HTERT RPE-1 (cell line): ENCODE results near the gene MLPH.
"Not testable (repeated sequence)": the region's sequence is repeated elsewhere in the genome, so short reads cannot be mapped to it uniquely, and the experiment has no call there.

Source experiments
- in situ Hi-C: fragments of 300-500 bp; cut with MboI; formaldehyde crosslinking; loops from 4 replicates; pipeline ENCODE4 v1.14.3; 2020; ENCODE audit warnings: low sequenced_read_pairs

The MLPH gene

DNA sequence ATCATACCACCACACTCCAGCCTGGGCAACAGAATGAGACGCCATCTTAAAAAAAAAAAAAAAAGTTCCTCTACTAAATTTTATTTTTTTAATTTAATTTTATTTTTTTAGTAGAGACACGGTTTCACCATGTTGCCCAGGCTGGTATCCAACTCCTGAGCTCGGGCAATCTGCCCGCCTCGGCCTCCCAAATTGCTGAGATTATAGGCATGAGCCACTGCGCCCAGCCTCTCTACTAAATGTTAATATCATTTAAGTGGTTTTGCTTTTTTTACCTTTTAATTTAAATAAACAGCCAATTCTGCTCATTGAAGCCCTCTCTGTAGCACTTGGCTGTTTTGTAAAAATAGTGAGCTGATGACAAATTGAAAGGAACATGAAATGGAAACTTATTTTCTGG, 94.3 kb downstream of the MLPH start:
- in situ Hi-C loops: no loop called here

DNA sequence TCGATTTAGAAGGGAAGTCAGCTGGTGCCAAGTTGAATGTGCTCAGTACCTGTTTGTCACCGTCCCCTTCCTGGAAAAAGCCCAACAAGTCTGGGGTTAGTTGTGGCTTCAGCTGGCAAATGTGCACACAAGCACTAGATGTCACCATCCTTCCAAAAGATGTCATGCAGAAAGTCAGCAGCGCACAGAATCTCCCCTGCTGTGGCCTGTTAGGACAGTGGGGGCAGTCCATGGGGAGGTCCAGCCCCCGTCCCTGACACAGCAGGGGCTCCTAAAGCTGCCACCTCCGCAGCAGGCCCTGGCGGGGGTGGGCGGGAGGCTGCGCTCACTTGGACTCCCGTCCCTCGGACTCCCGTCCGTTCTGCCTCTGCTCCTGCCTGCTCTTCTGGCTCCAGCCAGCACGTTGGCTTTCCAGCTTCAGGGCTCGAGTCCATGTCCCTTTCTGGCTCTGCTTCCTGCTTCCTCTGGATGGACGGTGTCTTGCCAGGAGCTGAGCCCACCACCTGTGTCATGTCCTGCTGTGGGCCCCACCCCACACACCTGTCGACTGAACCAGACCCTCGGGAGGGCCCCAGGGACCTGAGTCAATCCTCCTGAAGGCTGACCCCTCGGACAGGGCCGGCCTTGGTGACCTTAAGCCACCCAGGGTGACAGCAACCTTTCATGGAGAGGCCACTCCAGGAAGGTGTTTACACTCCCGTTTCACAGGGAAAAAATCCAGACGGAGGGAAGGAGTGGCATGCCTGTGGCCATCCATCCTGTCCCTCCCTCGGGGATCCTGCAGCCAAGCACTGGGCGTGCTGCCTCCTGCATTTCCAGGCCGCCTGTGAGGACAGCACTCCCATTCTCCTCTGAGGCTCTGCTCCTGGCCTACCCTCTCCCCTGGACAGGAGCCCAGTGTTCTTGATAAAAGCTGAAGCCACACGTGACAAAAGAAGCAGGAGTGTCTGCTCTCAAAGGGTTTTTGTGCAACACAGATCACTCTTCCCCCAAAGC, 95.0 kb downstream of the MLPH start:
- in situ Hi-C loops: no loop called here

DNA sequence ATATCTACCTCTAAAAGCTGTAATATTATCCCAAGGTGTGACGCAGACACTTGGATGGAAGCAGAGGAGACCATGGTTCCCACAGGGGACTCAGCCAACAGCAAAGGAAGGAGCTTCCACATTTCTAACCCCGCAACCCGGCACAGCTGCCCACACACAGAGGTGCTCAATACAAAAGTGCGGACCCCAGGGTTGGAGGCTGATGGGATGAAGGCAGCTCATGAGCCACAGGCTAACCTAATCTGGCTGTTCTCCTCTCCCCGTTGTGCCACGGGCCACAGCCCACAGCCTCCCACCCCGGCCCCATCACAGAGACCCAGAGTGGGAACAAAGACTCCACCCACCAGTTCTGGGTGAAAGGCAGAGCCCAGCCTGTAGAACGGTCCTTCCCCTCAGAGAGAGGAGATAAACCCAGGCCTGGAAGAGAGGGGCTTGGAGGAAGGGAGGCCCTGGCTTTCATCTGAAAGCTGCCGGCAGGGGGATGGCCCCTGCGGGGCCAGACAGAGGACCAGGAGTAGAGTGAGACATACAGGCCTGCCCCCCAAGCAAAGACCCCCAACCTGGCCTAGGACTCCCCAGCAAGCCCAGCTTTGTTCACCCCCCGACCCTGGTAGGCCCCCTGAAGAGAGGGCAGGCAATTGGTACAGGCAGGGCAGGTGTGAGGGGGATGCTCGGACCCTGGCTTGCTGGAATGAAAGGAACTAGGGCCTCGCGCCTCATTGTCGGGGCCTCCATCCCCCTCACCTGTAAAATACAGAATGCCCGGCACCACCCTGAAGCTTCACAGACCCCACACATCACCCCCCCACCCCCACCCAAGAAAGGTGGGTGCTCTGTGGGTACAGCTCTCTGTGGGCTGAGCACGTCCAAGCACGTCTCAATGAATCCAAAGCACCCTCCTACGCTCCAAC, 96.6 kb downstream of the MLPH start:
- in situ Hi-C loops: no loop called here

DNA sequence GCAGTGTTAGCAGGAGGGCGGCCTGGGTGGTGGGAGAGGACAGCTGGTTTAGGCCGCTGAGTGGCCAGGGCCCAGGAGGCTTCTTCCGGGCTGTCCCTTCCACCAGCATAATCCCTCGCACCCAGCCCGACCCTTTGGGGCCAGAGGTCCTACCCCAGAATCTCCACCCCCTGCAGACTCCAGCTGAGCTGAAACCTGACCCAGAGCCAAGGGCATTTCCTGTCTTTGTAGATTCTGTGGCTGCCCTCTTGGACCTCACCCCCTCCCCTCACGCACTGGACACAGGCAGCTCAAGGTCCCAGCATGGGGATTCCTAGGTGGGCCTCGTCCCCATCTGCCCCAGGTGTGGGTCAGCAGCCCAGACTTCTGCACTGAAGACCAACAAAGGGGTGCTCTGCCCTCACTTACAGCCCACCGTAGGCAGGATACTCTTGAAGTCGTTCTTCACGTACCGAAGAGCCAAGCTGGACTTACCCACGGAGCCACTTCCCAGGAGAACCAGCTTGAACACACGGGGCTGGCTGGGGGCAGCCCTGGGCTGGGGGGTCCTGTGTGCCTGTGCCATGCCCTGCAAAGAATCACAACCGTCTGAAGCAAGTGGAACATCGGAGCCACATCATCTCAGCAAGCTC, 98.7 kb downstream of the MLPH start:
- in situ Hi-C loops: no loop called here

DNA sequence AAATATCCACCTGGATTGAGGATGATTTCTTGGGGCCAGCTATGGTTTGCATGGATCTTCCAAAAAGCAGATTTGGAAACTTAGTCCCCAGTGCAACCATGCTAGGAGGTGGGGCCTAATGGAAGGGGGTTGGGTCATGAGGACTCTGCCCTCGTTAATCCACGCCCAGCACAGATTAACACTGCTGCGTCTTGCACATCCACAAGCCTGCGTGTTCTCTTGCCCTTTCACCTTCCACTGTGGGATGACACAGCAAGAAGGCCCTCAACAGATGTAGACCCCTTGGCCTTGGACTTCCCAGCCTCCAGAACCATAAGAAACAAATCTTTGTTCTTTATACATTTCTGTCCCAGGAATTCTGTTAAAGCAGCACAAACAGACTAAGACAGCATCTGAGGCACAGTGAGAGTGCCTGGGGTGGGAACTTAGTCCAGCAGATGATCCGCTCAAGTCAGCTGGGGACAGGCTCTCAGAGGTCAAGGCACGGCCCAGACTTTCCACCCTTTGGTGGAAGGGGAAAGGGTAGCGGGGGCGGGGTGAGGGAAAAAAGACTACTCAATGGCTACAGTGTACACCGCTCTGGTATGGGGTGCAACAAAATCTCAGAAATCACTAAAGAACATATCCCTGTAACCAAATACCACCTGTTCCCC, 101.1 kb downstream of the MLPH start:
- in situ Hi-C loops: no loop called here

DNA sequence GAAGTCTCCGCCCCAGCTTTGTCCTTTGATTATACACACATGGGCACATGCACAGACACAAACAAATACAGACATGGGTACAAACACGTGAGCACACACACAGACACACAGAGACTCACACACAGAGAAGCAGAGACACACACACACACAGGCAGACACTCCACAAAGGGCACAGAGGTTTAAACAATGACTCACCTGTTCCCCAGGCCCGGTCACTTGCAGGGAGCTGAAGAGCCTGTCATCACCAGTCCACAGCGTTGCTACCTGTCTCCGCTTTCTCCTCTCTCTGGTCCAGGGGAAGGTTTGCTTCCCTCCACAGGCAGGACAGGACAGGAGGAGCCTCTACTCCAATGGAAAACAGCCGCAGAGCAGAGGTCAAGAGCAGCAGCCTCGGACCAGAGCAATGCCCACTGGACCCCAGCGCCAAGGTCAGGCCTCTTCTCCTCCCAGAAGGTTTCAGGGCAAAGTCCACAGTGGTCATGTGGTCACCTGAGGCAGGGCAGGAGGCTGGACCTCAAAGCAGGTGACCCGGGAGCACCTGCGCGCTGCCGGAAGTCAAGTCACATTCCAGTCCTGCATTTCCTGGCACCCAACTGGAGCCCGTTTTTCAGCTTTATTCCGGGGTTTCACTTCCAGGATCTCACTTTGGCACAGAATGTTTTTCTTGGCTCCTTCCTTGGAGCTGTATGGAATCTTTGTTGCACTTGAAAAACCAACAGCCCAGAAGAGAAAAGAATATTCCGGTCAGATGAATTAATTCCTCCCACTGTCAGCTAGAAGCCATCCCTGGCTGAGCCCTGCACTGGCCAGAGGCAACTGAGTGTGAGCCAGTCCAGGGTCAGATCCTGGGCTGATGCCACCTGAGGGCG, 103.5 kb downstream of the MLPH start, which contains the start of gene RAB17:
RAB17 (minus strand) TSS at position 463 of the 869 bp plus-strand sequence. CDS start 4,580 bp downstream, outside the sequence.
- in situ Hi-C loops: no loop called here

DNA sequence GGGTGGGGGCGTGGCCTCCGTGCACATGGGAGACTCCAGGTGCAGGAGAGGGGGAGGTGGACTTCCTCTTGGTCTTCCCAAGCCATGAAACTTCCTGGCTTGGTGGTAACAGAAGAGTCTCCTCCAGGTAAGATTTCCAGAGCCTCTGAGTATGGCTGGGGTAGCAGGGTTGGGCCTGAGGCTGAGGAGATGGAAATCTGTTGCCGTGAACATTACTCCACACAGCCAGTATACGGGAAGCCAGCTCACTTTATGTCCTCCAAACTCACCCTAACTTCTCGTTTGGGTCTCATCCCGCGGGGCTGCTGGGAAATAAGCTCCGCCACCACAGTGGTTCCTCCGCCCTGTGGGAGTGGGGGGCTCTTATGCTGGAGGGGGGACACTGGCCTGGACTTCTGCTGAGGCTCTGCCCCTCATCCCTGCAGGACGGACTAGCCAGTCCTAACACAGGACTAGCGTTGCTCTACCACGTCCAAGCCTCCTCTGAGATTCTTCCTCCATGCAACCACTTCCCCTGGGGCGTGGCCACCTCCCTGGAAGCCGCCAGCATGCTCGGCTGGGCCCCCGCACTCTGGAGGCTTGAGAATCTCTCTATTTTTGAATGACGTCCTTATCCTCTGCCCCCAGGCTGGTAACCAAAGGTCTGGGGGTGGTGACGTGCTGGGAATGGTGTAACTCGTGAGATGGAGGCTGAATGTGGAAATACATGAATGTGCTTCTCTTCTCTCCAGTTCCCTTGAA, 104.3 kb downstream of the MLPH start:
- in situ Hi-C loops: no loop called here

DNA sequence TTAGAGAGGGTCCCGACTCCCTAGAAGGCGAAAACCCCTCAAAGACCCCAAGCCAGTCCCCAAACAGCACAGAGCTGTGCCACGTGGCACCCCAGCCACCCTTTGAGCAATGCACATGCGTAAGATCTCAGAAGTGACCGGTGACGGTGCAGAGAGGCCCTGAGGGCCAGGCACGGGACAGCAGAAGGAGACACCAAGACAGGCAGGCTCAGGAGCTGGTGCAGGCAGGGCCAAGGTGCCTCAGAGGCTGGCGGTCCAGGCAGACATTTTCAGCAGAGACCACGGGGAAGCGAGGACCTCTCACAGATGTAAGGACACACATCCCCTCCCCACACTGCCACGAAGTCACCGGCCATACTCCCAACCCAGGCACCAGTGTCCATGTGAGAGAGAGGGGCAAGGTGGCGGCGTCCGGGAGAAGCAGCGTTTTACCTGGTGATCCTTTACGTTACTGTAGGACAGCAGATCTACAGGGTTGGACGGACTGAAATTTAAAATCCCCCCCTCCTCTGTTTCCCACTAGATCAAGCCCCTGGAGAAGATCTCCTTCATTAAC, 105.5 kb downstream of the MLPH start:
- in situ Hi-C loops: no loop called here

DNA sequence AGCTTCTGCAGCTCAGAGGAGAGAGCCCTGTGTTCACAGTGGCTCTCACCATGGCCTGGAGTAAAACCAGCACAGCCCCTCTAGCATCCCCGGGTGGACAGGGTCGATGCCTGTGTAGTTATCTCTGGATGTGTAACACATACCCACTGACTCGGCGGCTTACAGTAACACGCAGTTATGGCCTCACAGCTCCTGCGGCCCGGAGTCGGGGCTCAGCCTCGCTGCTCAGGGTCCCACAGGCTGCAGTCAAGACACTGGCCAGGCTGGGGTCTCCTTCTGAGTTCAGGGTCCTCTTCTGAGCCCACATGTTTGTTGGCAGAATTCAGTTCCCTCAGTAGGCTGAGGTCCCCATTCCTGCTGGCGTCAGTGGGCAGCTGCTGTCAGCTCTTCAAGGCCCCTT, 106.0 kb downstream of the MLPH start:
- in situ Hi-C loops: no loop called here

DNA sequence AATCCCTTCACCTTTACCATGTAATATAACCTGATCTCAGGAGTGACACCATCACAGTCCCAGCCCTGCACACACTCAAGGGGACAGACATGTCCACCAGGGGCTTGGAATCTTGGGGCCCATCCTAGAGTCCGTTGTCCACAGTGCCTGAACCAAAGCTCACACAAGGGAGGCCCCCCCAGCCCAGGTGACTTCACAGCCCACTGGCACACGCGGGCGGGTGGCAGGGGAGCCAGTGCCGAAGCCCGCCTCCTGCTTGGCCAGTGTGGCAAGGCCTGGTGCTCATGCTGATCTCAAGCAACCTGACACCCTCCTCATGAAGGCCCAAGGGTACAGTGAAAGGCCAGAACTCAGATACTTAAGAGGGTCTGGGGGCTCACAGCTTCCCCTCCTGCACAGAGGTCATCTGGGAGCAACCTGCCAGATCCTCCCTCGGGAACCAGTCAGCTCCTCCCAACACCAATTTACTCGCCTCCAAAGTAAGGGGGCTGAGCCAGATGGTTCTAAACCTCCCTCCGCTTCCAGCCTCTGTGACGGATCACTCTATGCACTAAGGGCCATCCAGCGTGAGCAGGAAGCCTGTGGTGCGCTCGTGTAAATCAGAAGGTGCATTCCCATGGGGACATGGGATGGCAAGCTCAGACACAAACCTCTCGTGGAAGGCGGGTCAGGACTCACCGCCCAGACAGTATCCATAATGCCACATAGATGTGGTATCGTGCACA, 106.7 kb downstream of the MLPH start:
- in situ Hi-C loops: no loop called here

DNA sequence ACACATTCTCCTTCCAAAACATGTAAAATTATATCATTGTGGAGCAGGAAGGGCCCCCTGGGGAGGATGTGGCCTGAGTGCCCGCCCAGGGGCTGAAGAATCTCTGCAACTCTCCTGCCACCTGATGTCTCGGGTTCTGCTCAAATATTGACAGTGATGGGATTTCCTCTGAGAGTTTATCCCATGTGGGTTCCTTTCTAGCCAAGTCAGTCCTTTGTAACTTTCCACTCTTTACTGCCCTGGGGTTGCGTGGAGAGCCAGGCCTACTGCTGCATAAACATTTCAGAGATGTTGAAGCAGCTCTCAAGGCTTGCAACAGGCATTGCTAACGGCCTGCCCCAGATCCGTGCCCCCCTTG, 107.4 kb downstream of the MLPH start:
- in situ Hi-C loops: no loop called here

DNA sequence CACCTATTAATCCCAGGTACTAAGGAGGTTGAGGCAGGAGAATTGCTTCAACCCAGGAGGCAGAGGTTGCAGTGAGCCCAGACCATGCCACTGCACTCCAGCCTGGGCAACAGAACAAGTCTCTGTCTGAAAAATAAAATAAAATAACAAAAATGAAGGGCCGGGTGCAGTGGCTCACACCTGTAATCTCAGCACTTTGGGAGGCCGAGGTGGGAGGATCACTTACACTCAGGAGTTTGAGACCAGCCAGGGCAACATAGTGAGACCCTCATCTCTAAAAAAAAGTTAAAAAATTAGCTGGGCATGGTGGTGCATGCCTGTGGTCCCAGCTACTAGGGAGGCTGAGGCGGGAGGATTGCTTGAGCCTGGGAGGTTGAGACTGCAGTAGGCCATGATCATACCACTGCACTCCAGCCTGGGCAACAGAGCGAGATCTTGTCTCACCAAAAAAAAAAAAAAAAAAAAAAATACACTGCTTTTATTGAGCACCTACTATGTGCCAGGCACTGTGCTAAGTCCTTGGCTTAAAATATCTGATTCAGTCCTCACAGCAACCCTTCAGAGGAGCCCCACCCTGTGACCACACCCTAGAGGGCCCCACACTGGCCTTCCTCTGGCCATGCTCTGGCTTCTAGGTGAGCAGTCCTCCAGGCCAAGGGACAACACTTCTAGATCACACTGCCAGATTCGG, 108.9 kb downstream of the MLPH start:
- in situ Hi-C loops: not testable (repeated sequence)

DNA sequence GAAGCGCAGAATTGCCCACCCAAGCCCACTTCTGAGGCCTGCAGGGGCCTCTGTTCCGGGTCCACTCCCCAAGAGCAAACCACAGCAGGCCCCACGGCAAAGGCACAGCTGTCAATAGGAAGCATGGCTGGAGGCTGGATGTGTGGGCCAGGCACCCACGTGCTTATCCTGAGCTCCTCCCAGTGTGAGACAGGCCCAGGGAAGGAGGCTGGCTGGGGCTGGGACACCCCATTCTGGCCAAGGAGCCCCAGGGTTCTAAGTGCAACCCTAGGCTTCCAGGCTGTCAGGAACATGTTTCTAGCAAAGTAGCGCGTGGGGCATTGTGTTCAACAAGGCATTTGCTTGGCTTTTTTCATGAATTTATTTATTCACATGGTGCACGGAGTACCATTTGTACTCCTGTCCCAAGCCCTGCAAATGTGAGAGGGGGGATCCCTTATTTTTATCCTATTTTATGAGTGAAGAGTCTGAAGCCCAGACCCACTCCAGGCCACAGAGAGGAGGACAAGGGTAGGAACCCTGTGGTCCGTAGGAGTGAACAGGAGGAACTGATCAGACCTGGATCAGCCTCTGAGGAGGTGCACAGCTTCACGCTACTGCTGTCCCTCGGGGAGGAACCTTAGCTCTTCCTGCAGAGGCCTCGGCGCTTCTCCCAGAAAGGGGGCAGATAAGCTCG, 109.6 kb downstream of the MLPH start:
- in situ Hi-C loops: no loop called here

DNA sequence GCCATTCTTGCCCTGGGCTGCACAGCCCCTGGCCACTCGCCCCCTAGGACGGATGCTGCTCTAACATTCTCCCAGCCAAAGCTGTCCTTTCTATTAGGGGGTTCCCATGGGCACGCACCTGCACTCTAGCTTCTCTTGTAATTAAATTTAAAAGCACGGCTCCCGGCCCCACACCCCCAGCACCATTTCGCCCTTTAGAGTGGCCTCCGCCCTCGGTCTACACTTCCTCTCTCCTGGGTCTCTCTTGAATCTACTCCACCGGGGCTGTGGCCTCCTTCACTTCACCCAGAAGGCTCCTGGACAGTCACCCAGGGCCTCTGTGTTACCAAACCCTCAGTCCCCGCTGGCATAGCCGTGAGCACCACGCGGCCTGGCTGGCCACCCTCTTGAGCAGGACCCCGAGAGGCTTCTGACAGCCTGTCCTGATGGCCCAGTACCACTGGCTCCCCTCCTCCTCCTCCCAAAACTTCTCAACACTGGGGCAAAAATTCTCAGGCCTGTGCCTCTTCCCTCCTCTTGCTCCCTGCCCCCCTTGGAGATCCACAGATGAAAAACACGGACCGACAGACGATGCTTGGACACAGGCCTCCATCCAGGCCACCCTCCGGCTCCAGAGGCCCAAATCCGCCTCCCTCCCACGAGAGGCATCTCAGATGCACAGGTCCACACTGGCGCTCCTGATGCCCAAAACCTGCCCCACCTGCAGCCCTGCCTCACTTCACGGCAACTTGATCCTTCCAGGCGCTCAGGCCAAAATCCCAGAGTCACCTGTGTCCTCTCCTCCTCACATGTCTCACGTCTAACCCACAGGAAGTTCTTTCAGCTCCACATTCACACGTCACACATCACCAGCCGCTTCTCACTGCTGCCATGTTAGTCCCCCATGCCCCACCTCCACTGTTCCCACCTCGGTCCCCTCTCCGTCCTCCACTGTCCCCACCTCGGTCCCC, 110.4 kb downstream of the MLPH start:
- in situ Hi-C loops: no loop called here

DNA sequence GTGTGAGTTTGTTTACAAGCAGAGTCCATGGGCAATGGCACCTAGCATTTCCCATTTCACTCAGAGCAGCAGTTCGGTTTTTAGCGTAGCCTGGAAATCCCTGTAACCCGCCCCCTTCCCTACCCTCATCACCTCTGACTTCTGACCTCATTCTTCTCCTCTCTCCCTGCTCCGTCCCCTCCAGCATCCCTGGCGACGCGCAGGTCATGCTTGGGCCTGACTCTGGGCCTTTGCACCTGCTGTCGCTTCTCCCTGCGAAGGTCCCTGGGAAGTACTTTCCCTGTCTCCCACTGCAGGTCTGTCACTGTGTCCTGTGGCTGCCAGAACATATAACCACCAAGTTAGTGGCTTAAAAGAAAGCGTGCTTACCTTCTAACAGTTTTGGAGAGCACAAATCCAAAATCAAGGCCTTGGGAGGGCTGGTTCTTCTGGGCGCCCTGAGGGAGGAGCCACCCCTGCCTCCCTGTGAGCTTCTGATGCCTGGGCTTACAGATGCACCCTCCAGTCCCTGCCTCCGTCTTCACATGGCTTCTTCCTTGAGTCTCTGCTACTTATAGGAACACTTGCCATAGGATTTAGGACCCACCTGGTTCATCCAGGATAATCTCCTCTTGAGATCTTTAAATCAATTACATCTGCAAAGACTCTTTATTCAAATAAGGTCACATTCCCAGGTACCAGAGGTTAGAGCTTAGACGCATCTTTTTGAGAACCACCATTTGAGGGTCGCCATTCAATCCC, 111.6 kb downstream of the MLPH start:
- in situ Hi-C loops: no loop called here
